NT2/D1 (cell line): ENCODE data around the gene NLRC5.

Experiments used
- DNase-seq: peaks from one replicate; pipeline ENCODE4 v3.0.0-alpha.2; 2011; ENCODE audit warnings: low read depth, low spot score
- H3K27me3 ChIP-seq: 2 replicates; pipeline ENCODE4 v1.6.0; 2011; ENCODE audit warnings: mild to moderate bottlenecking; ENCODE audit not compliant: insufficient read length, insufficient read depth
- H3K36me3 ChIP-seq: 2 replicates; pipeline ENCODE4 v1.6.1; 2011; ENCODE audit warnings: mild to moderate bottlenecking, low read length, mixed read lengths; ENCODE audit not compliant: insufficient read depth, insufficient read length
- H3K4me1 ChIP-seq: 2 replicates; pipeline ENCODE4 v1.5.1; 2011; ENCODE audit not compliant: insufficient read depth, insufficient read length
- H3K4me3 ChIP-seq: 2 replicates; pipeline ENCODE4 v1.5.1; 2011; ENCODE audit warnings: low read depth; ENCODE audit not compliant: insufficient read length
- H3K9ac ChIP-seq: 2 replicates; pipeline ENCODE4 v1.6.0; 2011; ENCODE audit warnings: low read depth; ENCODE audit not compliant: insufficient read length
- H3K9me3 ChIP-seq: 2 replicates; pipeline ENCODE4 v1.5.1; 2011; ENCODE audit warnings: mild to moderate bottlenecking, low read length; ENCODE audit not compliant: insufficient read depth
- SUZ12 ChIP-seq: IDR thresholded peaks from 2 replicates; pipeline ENCODE4 v1.6.1; 2011; ENCODE audit not compliant: insufficient read length, insufficient read depth; ENCODE audit errors: extremely low read depth
- YY1 ChIP-seq: IDR thresholded peaks from 2 replicates; pipeline ENCODE4 v1.6.1; 2011; ENCODE audit not compliant: insufficient read length, insufficient read depth
- ZNF274 ChIP-seq: IDR thresholded peaks from 2 replicates; pipeline ENCODE4 v1.6.1; 2011; ENCODE audit warnings: mild to moderate bottlenecking, low read depth, low read length

The NLRC5 gene

DNA sequence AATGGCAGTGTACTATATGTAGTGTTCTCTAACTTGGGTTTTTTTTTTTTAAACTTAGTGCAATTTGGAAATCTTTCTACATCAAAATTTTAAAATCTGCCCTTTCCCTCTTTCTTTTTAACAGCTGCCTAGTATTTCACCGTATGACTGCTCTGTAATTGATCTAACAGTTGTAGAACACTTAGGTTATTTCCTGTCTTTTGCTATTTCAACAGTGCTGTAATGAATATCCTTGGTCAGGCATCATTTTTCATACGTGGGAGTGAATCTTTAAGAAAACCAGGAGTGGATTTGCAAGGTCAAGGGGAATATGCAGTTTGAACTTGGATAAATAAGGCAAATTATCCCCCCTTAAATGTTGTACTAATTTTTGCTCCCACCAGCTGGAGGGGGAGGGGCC is 3.8 kb downstream of the NLRC5 start:
- H3K27me3 ChIP-seq: peaks cover 39% of the 10 kb centered on the region
- no peak for DNase-seq
- no peak overlapping the region for H3K9ac ChIP-seq
- no peak for TF ChIP-seq YY1
- TF ChIP-seq SUZ12: no peak
- no peak for TF ChIP-seq ZNF274
- no peaks in the 10 kb centered on the region for H3K9me3 ChIP-seq
- H3K36me3 ChIP-seq: no peaks in the 10 kb centered on the region
- H3K4me1 ChIP-seq: peaks cover 7% of the 10 kb centered on the region
- no peak overlapping the region for H3K4me3 ChIP-seq

DNA sequence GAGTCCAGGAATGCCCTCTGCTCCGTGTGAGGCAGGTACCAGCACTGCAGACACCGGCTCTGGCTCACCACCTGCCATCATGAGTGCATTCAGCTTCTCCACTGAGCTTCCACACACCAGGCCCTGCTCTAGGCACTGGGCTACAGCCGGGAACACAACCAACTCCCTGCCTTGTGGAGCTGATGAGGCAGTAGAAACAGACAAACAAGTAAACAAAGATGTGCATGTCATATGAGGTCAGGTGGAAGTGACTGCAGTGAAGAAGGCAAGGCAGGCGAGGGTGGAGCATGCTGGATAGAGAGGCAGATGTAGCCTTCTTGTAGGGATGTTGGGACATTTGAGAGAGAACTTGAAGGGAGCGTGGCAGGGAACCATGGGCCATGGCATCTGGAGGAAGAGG is 5.0 kb downstream of the NLRC5 start:
- no peak overlapping the region for H3K9ac ChIP-seq

DNA sequence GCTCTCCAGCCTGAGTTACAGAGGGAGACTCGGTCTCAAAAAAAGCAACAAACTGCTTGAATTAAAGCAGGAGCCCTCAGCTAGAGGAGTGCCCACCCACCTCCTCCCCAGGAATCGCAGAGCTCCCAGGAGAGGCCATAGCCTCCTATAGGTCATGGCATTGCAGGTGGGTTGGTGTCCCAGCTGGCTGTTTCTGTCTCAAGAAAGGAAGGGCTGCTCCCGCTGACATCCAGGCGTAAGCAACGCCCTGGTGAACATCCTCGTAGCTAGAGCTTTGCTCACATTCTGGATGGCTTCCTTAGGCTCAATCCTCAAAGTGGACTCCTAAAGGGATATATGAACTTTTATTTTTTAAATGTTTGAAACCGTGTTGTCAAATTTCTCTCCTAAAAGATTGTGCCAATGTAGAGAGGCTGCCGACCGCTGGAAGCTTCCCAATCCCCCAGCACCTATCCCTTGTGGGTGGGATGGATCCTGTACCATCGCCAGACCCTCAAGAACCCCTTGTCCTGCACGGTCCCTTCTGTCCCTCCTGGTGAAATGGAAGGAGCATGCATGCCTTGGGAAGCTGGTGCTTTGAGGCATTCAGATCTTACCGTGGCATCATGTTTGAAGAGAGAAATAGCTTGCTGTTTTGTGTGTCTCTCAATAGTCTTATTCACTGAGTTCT is 5.9 kb downstream of the NLRC5 start:
- Histone ChIP-seq H3K27me3 (peaks cover 18% of the 10 kb centered on the region), H3K9ac (no peak overlapping the region), H3K9me3 (no peaks in the 10 kb centered on the region), H3K4me1 (peaks cover 9% of the 10 kb centered on the region), H3K36me3 (no peaks in the 10 kb centered on the region), H3K4me3 (no peak overlapping the region)
- DNase-seq: no peak
- TF ChIP-seq SUZ12: no peak
- TF ChIP-seq YY1: no peak
- TF ChIP-seq ZNF274: no peak

More for the DNA sequence above, 5.0 kb downstream of the NLRC5 start:
- Histone ChIP-seq H3K36me3 (no peaks in the 10 kb centered on the region), H3K4me3 (no peak overlapping the region), H3K9me3 (no peaks in the 10 kb centered on the region), H3K4me1 (peaks cover 7% of the 10 kb centered on the region), H3K27me3 (peaks cover 28% of the 10 kb centered on the region)
- TF ChIP-seq ZNF274 (no peak), SUZ12 (no peak), YY1 (no peak)
- no peak for DNase-seq

DNA sequence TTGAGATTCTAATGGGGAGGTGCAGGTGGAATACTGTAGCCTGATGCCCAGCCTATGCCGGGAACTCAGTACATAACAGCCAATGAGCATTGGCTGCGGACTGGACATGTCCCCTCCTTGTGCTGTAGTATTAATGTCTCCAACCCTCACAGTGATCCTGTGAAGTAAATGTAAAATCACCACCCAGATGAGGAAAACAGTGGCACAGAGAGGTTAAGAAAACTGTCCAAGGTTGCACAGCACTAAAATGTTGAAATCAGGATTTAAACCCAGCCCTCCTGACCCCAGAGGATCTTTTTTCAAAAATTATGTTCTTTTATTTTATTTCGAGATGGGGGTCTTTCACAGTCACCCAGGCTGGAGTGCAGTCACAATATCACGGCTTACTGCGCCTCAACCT is 7.9 kb downstream of the NLRC5 start:
- DNase-seq: no peak
- TF ChIP-seq ZNF274 (no peak), YY1 (no peak), SUZ12 (no peak)
- H3K9ac ChIP-seq: no peak overlapping the region
- no peak overlapping the region for H3K4me3 ChIP-seq
- H3K9me3 ChIP-seq: no peaks in the 10 kb centered on the region
- H3K36me3 ChIP-seq: no peaks in the 10 kb centered on the region
- H3K4me1 ChIP-seq: peaks cover 5% of the 10 kb centered on the region
- H3K27me3 ChIP-seq: peaks cover 4% of the 10 kb centered on the region

DNA sequence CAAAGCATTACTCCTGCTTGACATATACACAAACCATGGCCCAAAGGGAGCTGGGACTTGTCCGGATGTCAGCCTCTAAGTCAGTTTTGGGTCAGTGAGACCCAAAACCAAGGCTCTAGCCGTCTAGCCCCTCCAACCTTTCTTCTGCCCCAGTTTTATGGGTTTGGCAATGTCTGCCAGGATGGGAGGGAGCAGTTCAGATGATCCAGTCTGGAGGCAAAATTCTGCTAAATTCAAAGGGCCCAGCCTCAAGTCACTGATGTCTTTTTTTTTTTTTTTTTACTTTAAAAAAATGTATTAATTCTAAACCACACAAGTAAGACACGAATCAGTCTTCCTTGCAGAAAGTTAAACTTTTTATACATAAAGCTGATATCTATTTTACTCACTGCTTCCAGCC is 8.6 kb downstream of the NLRC5 start:
- Histone ChIP-seq H3K9me3 (no peaks in the 10 kb centered on the region), H3K4me1 (peaks cover 5% of the 10 kb centered on the region), H3K4me3 (no peak overlapping the region), H3K9ac (no peak overlapping the region), H3K27me3 (peaks cover 4% of the 10 kb centered on the region), H3K36me3 (no peaks in the 10 kb centered on the region)
- no peak for DNase-seq
- no peak for TF ChIP-seq SUZ12
- TF ChIP-seq ZNF274: no peak
- no peak for TF ChIP-seq YY1

DNA sequence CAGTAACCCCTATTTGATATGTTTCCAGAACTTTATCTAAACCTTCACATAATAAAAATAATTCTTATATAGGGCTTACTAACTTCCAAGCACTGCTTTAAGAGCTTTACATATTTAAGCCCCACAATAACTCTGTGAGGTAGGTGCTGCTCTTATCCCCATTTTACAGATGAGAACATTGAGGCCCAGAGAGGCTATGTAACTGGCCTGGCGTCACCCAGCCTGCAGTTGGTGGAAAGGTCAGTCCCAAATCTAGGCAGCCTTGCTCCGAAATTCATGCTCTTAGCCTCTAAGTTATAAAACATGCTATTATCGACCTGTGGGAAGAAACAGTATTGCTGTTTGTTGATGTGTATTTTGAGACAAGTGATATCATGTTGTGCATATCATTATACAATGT is 9.0 kb downstream of the NLRC5 start:
- Histone ChIP-seq H3K4me3 (no peak overlapping the region), H3K9me3 (no peaks in the 10 kb centered on the region), H3K4me1 (peaks cover 5% of the 10 kb centered on the region), H3K36me3 (no peaks in the 10 kb centered on the region), H3K27me3 (peaks cover 4% of the 10 kb centered on the region), H3K9ac (no peak overlapping the region)
- TF ChIP-seq YY1: no peak
- TF ChIP-seq SUZ12: no peak
- no peak for TF ChIP-seq ZNF274
- no peak for DNase-seq

DNA sequence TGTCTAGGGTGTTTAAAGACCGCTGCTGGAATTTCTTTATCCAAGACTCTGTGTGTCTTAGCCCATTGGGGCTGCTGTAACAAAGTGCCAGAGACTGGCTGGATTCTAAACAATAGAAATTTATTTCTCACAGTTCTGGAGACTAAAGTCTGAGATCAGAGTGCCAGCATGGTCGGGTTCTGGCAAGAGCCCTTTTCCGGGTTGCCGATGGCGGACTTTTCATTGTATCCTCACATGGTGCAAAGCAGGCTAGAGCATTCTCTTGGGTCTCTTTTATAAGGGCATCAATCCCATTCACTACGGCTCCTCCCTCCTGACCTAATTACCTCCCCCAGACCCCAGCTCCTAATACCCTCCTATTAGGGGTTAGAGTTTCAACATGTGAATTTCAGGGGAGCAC is 9.5 kb downstream of the NLRC5 start:
- no peak overlapping the region for H3K4me3 ChIP-seq
- no peak for DNase-seq
- H3K36me3 ChIP-seq: no peaks in the 10 kb centered on the region
- TF ChIP-seq ZNF274 (no peak), SUZ12 (no peak), YY1 (no peak)
- H3K27me3 ChIP-seq: peaks cover 4% of the 10 kb centered on the region
- peaks cover 5% of the 10 kb centered on the region for H3K4me1 ChIP-seq
- no peak overlapping the region for H3K9ac ChIP-seq
- no peaks in the 10 kb centered on the region for H3K9me3 ChIP-seq
